Hindlimb muscle (tissue), 1 donor: ENCODE results near the gene EPB41L1. TPM values are rescaled to one million over a fixed set of nuclear protein-coding genes. Genes with fewer than 3 reads are reported as not detected.

ENCODE experiments used
- DNase-seq: peaks from one replicate; pipeline ENCODE4 v3.0.0-alpha.2; 2013
- polyA plus RNA-seq: library from polyadenylated mRNA; unstranded; fragments of 120-200 nt; gene quantifications from one replicate; pipeline ENCODE4 v1.2.1, GENCODE V29; 2013; ENCODE audit not compliant: insufficient read length

The EPB41L1 gene
- polyA plus RNA-seq: 20.8 TPM

DNA sequence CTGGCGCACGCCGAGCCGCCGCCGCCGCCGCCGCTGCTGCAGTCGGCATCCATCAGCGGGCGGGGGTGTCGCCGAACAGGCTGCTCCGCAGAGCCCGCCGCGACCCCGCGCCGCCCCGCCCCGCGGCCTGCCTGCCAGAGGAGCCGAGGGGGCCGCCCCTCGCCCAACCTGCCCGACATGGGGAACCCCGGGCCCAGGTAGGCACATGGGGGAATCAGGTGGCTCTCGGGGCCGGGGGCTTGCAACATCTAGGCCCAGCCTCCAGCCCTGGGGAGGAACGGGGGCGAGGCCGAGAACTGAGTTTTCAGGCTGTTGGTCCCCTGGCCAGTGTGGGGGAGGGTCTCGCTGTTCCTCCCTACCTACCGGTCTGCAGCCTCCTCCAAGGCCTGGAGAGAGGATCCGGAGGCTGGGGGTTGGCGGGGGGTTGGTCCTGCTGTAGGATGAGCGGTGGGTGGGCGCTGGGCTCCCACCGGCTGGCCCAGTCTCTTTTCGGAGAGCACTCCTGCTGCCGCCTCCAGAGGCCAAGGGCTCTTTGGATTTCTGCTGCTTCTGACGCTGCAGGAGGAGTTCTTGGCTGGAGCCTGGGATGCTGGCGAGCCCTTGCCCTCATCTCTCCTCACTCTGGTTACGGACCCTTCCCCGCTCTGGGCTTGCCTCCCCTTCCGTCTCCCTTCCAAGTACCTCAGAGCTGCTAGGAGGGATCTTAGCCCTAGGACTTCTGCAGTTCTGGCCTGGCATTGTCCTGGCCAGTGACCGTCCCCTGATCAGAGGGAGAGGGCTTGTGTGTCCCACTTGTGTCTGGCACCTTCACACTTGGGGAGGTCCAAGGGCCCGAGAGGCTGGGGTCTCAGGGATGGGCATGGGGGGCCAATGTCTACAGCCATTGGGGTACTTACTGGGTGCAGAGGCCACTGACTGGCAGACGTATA, at the start of gene EPB41L1:
Gene EPB41L1, plus strand, starts transcription at position 41 of the 929 bp plus-strand sequence. CDS start 19,038 bp downstream, outside the sequence.
- peak; percentile 49 for DNase-seq

DNA sequence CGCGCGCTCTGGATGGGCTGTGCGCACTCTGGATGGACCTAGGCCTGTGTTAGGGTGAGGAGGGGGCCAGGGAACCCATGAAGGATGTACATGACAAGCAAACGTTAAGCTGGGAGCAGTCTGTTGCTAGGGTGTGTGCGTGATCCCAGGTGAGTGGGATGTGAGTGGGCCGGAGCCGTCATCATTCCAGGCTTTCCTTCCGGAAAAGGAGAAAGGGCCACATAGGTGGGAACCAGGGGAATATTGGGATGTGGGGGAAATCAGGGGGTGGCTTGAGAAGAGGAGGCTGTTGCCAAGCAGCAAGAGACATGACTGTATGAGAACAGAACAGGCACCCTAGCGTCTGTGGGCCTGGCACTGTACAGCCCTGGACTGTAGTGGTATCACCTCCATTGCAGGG, 49.7 kb upstream of the EPB41L1 start:
- DNase-seq: no peak

DNA sequence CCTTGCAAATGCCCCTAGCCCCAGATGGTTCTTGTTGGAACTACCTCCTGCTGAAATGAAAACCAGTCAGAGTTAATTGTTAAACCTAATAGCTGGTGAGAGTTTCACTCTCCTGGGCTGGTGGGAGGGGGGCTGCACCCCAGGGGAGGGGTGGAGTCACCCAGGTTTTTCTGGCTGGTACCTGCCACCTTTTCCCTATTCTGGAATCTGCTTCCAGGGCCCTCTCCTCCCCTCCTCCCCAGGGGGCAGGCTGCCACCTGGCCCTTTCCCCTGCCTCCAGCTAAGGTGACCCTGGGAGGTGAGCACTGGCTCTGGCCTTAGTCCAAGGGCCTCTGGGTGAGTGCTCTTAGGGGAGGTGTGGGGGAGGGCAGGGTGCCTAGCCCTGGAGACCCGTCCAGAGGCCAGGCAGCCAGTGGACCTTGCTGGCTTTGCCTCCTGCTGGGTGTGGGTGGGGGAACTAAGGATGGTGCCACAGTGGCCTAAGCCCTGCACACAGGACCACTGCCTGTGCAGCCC, 48.8 kb upstream of the EPB41L1 start:
- no peak for DNase-seq

GRCh38 chr20:36106606-36107005, 47.9 kb upstream of the EPB41L1 start:
- DNase-seq: no peak

- DNase-seq: no peak
Observed at GRCh38 chr20:36107881-36108280, 46.7 kb upstream of the EPB41L1 start.

- DNase-seq: no peak
Observed at GRCh38 chr20:36109251-36109947, 45.1 kb upstream of the EPB41L1 start.

GRCh38 chr20:36110994-36111393, 43.5 kb upstream of the EPB41L1 start:
- no peak for DNase-seq

- DNase-seq: no peak
Observed at GRCh38 chr20:36112112-36112511, 42.4 kb upstream of the EPB41L1 start.

DNA sequence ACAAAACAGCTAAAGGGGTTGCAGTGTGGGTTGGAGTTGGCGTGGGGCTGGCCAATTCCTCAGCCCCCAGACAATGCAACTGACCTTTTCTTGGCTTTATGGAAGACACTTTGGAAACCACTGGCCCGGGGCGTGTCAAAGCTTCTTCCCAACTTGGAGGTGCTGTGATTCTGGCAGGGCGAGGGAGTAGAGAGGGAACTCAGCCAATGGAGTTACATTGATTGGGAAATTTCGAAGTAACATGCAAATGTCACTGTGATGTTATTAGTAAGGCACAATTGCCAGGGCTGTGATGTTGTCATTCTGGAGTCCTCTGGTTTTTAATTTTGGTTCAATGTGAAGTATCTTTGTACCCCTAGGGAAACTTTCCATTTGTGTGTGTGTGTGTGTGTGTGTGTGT, 41.5 kb upstream of the EPB41L1 start:
- DNase-seq: no peak

DNA sequence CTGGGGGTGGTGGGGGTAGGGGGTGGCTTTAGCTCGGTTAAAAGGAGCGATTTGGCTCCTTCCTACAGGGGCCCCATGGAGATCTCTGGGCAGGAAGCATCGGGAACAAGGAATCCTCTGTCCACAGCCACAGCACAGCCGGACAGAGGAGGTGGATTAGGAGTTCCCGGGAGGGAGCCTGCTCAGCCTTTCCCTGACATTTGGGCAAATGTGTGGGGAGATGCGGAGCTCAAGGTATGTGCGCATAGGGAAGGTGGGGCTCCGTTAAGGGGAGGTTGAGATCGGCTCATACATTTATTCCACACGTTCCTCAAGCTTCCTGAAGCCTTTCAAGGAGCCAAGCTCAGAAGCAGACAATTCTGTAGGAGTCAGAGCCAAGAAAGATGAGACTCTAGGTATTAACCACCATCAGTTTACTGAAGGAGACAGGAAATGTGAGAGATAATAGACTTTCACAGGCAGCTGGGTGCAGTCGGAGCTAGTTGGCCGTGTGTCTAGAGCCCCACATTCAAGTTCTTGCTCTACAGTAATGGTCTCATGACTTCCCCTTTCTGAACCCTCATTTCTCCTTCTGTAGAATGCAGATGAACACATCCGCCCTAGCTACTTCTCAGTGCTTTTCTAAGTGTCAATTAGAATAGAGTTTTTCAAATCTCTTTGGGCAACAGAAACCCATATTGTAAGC, 40.8 kb upstream of the EPB41L1 start:
- no peak for DNase-seq

DNA sequence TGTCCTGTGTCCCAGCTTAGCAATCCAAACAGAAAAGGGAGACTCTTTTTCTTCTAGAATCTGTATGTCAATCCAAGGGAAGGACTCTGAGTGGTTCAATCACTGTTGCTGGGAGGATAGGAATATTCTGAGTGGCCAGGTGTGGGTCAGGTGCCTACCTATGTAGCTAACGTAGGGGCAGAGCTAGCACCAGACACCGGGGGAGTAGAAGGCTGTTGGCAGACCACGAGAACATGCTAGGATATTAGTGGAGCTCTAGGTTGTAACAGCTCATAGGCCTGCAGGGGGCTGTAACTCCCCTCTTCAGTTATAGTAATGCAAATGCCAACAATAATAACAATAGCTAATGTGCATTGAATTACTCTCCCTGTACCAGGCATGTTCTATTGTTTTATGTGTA, 39.8 kb upstream of the EPB41L1 start:
- DNase-seq: no peak

- DNase-seq: no peak
Observed at GRCh38 chr20:36115925-36116324, 38.6 kb upstream of the EPB41L1 start.

GRCh38 chr20:36116807-36117441, 37.6 kb upstream of the EPB41L1 start:
- no peak for DNase-seq

- peak; percentile 15 for DNase-seq
Observed at GRCh38 chr20:36117638-36118037, 36.9 kb upstream of the EPB41L1 start.

- DNase-seq: no peak
Observed at GRCh38 chr20:36118371-36118770, 36.2 kb upstream of the EPB41L1 start.

DNA sequence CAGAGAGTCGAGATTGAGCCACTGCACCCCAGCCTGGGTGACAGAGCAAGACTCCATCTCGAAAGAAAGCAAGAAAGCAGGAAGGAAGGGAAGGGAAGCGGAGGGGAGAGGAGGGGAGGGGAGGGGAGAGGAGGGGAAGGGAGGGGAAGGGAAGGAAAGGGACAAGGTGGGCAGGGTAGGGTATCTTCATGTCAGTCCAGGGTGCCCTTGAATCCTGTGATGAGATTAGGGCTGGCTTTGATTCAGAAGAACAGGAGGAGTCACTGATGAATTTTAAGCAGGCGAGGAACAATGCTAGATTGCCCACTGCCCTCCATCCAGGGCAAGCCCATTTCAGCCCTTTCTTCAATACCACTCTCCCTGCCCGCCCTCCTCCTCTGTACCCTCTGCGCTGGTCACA, 35.0 kb upstream of the EPB41L1 start:
- DNase-seq: no peak

GRCh38 chr20:36120241-36120640, 34.3 kb upstream of the EPB41L1 start:
- no peak for DNase-seq

- DNase-seq: no peak
Observed at GRCh38 chr20:36120991-36121390, 33.5 kb upstream of the EPB41L1 start.

GRCh38 chr20:36121981-36122930, 32.3 kb upstream of the EPB41L1 start:
- DNase-seq: no peak

DNA sequence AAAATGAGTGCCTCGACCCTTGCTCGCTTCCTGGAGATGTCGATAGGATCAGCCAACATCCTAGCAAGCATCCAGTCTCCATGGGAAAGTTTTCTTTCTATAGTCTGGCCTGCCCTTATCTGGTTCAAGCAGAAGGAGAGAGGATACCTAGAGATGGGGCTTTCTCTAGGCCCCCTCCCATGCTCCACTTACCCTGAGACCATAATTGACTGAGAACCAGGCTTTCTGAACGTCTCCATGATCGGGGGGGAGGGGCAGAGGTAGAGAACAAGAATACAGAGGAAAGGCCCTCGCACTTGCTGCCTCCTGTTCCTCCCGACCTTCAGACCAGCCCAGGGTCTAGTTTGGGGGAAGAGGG, 31.6 kb upstream of the EPB41L1 start:
- DNase-seq: no peak

- DNase-seq: no peak
Observed at GRCh38 chr20:36125097-36125496, 29.4 kb upstream of the EPB41L1 start.
